Uterus (tissue), 2 donors: Measurements from ENCODE around the gene TOGARAM2.

Source experiments
- CTCF ChIP-seq, 4 experiments: fragments of 200-600 bp in 2 of 4; fragments of 450-650 bp in 2 of 4; sonication (generic) in 2 of 4; IDR thresholded peaks; one replicate each; pipeline ENCODE4 v1.5.1; 2016 to 2019; ENCODE audit warnings: antibody characterized with exemption in 4 of 4, mild to moderate bottlenecking in 2 of 4, moderate library complexity in 1 of 4
- POLR2A ChIP-seq, 2 donors: fragments of 450-650 bp; IDR thresholded peaks; one replicate each; pipeline ENCODE4 v1.6.1; 2016; ENCODE audit warnings: antibody characterized with exemption in 2 of 2, mild to moderate bottlenecking in 1 of 2, moderate library complexity in 1 of 2

GRCh38 chr2:29075894-29076705 is 95.0 kb downstream of the TOGARAM2 start:
- TF ChIP-seq CTCF (IDR thresholded peaks at IDR 0.05) = no peak
- TF ChIP-seq POLR2A (IDR thresholded peaks at IDR 0.05) = no peak
